Sigmoid colon (tissue), 4 donors: ENCODE measurements around the gene NIPSNAP2.

Source experiments
- EP300 ChIP-seq, 4 donors: sonication (generic); formaldehyde crosslinking; IDR thresholded peaks; one replicate each; pipeline ENCODE4 v1.6.1; 2017; ENCODE audit warnings: antibody characterized with exemption in 4 of 4
- POLR2A ChIP-seq, 2 donors: fragments of 450-650 bp; IDR thresholded peaks; one replicate each; pipeline ENCODE4 v1.6.1; 2016; ENCODE audit warnings: antibody characterized with exemption in 2 of 2, mild to moderate bottlenecking in 2 of 2, moderate library complexity in 2 of 2

- no peak for TF ChIP-seq POLR2A (IDR thresholded peaks at IDR 0.05)
- no peak for TF ChIP-seq EP300 (IDR thresholded peaks at IDR 0.05)
These were observed 19.2 kb downstream of the NIPSNAP2 start for GRCh38 chr7:55983537-55983936.
